ENCODE results near the gene BHLHA9. TPM values are rescaled to one million over a fixed set of nuclear protein-coding genes. Genes with fewer than 3 reads are reported as not detected.

Gene BHLHA9
- total RNA-seq, 4 donors from 2014 or later: not detected

- no peak for TF ChIP-seq POLR2A (IDR thresholded peaks at IDR 0.05)
- TF ChIP-seq CTCF (IDR thresholded peaks at IDR 0.05): no peak
- Histone ChIP-seq H3K27ac (no peak overlapping the region), H3K36me3 (no peaks in the 10 kb centered on the region), H3K9me3 (no peaks in the 10 kb centered on the region), H3K27me3 (peaks cover 0 to 15% (median 0%) of the 10 kb centered on the region in 4 donors), H3K4me3 (no peak overlapping the region), H3K4me1 (peaks cover 5 to 35% (median 6%) of the 10 kb centered on the region in 3 donors)
- WGBS, 2 donors: 69 to 74% methylated on average over 4 to 9 of the region's 9 CpGs
- intact Hi-C loops (cut with DNase I): loop anchor here (10.0 kb wide), 1 partner anchor 251 kb away; the partner anchor contains the start of gene INPP5K
- no peak for DNase-seq
Observed at GRCh38 chr17:1264196-1264595, 6.0 kb upstream of the BHLHA9 start.

GRCh38 chr17:1267471-1267943 lies 2.7 kb upstream of the BHLHA9 start:
- H3K4me1 ChIP-seq: peaks cover 0 to 35% (median 10%) of the 10 kb centered on the region in 3 donors
- TF ChIP-seq CTCF (IDR thresholded peaks at IDR 0.05) (no peak), POLR2A (IDR thresholded peaks at IDR 0.05) (no peak)
- no peak for DNase-seq
- WGBS, 2 donors: 15 to 18% methylated on average over 7 to 13 of the region's 17 CpGs
- intact Hi-C loops (cut with DNase I): loop anchor here (10.0 kb wide), 1 partner anchor 247 kb away; the partner anchor contains the start of gene INPP5K
- no peaks in the 10 kb centered on the region for H3K9me3 ChIP-seq
- no peaks in the 10 kb centered on the region for H3K36me3 ChIP-seq
- peak overlapping the region; percentile 84 to 94 (median 90) for H3K27ac ChIP-seq
- peak overlapping the region; percentile 63 to 73 (median 72) for H3K4me3 ChIP-seq
- H3K27me3 ChIP-seq: peaks cover 0 to 36% (median 0%) of the 10 kb centered on the region in 4 donors

- Histone ChIP-seq H3K9me3 (no peaks in the 10 kb centered on the region), H3K36me3 (no peaks in the 10 kb centered on the region), H3K4me1 (peaks cover 0 to 39% (median 13%) of the 10 kb centered on the region in 3 donors), H3K27me3 (peaks cover 0 to 69% (median 0%) of the 10 kb centered on the region in 4 donors), H3K4me3 (peak overlapping the region in 1 of 4 donors; percentile 37), H3K27ac (no peak overlapping the region)
- no CpG with 5 or more reads among the region's 42 CpGs for WGBS, 2 donors
- TF ChIP-seq CTCF (IDR thresholded peaks at IDR 0.05) (no peak), POLR2A (IDR thresholded peaks at IDR 0.05) (no peak)
- DNase-seq: no peak
- intact Hi-C loops (cut with DNase I): no loop called here
Observed at GRCh38 chr17:1271030-1271423, 783 bp downstream of the BHLHA9 start.

DNA sequence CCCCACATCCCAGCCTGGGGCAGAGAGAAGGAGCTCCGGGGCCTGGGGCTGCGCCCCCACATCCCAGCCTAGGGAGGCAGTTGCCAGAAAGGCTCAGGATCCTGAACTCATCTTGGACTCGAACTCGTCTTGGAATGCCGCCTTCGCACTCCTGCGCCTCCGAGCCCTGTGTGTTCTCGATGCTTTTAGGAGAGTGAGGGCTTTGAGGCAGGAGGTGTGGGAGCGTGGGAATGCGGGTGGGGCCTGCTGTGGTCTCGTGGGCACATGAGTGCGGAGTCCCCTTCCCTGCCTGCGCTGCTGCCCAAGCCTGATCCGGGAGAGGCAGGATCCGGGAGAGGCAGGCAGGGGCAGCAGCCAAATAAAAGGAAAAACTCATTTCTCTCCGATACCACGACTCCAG lies 1.2 kb downstream of the BHLHA9 start:
- TF ChIP-seq POLR2A (IDR thresholded peaks at IDR 0.05): no peak
- TF ChIP-seq CTCF (IDR thresholded peaks at IDR 0.05): no peak
- intact Hi-C loops (cut with DNase I): no loop called here
- H3K9me3 ChIP-seq: no peaks in the 10 kb centered on the region
- H3K36me3 ChIP-seq: no peaks in the 10 kb centered on the region
- no peak overlapping the region for H3K27ac ChIP-seq
- peaks cover 0 to 73% (median 0%) of the 10 kb centered on the region in 4 donors for H3K27me3 ChIP-seq
- no peak for DNase-seq
- WGBS, 2 donors: 53 to 60% methylated on average over 1 to 6 of the region's 18 CpGs
- H3K4me3 ChIP-seq: no peak overlapping the region
- peaks cover 0 to 43% (median 13%) of the 10 kb centered on the region in 3 donors for H3K4me1 ChIP-seq

DNA sequence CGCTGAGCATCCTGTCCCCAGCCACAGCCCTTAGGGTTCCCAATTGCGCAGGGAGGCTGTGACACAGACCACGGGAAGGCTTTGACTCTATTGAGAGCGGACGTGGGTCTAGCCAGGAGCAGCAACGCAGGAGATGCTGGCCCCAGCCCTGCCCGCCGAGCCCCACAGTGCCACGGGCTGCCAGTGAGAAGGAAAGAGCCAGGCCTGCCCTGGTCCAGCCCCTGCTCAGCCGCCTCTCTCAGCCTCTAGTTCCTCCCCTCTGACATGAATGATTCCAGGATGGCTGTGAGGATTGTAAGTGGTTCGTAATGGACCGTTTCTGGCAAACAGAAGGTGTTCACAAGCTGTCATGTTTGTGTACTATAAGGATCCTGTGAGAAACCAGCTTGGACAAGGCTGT lies 2.5 kb downstream of the BHLHA9 start:
- H3K27ac ChIP-seq: no peak overlapping the region
- peaks cover 0 to 36% (median 13%) of the 10 kb centered on the region in 3 donors for H3K4me1 ChIP-seq
- no peak for TF ChIP-seq CTCF (IDR thresholded peaks at IDR 0.05)
- no peak for TF ChIP-seq POLR2A (IDR thresholded peaks at IDR 0.05)
- H3K4me3 ChIP-seq: no peak overlapping the region
- intact Hi-C loops (cut with DNase I): no loop called here
- H3K9me3 ChIP-seq: no peaks in the 10 kb centered on the region
- H3K36me3 ChIP-seq: no peaks in the 10 kb centered on the region
- no peak for DNase-seq
- WGBS, 2 donors: 45 to 53% methylated on average over 2 to 4 of the region's 12 CpGs
- H3K27me3 ChIP-seq: peaks cover 0 to 81% (median 0%) of the 10 kb centered on the region in 4 donors
